Osteoblast (primary cell): ENCODE results near the gene PNMA6F. TPM values are rescaled to one million over a fixed set of nuclear protein-coding genes. Genes with fewer than 3 reads are reported as not detected.
"Not testable (repeated sequence)": the region's sequence is repeated elsewhere in the genome, so short reads cannot be mapped to it uniquely, and the experiment has no call there.

ENCODE experiments used
- DNase-seq: peaks from one replicate; pipeline ENCODE4 v3.0.0; 2011; ENCODE audit warnings: low spot score, mixed read lengths; ENCODE audit not compliant: insufficient read length; ENCODE audit errors: missing footprints
- H2AFZ ChIP-seq: 2 replicates; pipeline ENCODE4 v1.6.0; 2011; ENCODE audit warnings: mild to moderate bottlenecking, low read length
- H3K27ac ChIP-seq: 2 replicates; pipeline ENCODE4 v1.5.1; 2011; ENCODE audit warnings: mild to moderate bottlenecking, low read depth, low read length, moderate library complexity
- H3K27me3 ChIP-seq: 2 replicates; pipeline ENCODE4 v1.6.0; 2012; ENCODE audit warnings: mild to moderate bottlenecking, control low read depth, inconsistent platforms, low read length, moderate library complexity; ENCODE audit not compliant: insufficient read depth
- H3K36me3 ChIP-seq: 2 replicates; pipeline ENCODE4 v1.5.1; 2011; ENCODE audit warnings: mild to moderate bottlenecking, low read length, control low read depth, moderate library complexity; ENCODE audit not compliant: insufficient read depth
- H3K4me1 ChIP-seq: 2 replicates; pipeline ENCODE4 v1.5.1; 2011; ENCODE audit warnings: mild to moderate bottlenecking, low read length, control low read depth, moderate library complexity; ENCODE audit not compliant: insufficient read depth
- H3K4me2 ChIP-seq: 2 replicates; pipeline ENCODE4 v1.6.0; 2011; ENCODE audit warnings: mild to moderate bottlenecking, low read length; ENCODE audit not compliant: insufficient read depth
- H3K4me3 ChIP-seq: fragments of 200-600 bp; sonication (generic); 3 replicates; pipeline ENCODE4 v1.5.1; 2012; ENCODE audit warnings: mild to moderate bottlenecking, low read length, inconsistent platforms; ENCODE audit not compliant: insufficient read depth
- H3K79me2 ChIP-seq: 2 replicates; pipeline ENCODE4 v1.6.0; 2012; ENCODE audit warnings: mild to moderate bottlenecking, low read length, control low read depth, inconsistent platforms; ENCODE audit not compliant: insufficient read depth
- H3K9me3 ChIP-seq: 2 replicates; pipeline ENCODE4 v1.5.1; 2011; ENCODE audit warnings: low read depth, low read length, control low read depth
- H4K20me1 ChIP-seq: 2 replicates; pipeline ENCODE4 v1.6.0; 2012; ENCODE audit warnings: mild to moderate bottlenecking, low read length, control low read depth; ENCODE audit not compliant: insufficient read depth
- total RNA-seq: library from RNA; depleted of rRNA; stranded (reverse); fragments of >200 nt; gene quantifications from 2 replicates; pipeline ENCODE4 v1.2.3, GENCODE V29; 2012
- TF ChIP-seq, protein P1 (sequence below): IDR thresholded peaks from 2 replicates; pipeline ENCODE4 v1.5.1; 2011; ENCODE audit warnings: mild to moderate bottlenecking, low read depth, low read length, moderate library complexity; ENCODE audit errors: extremely low read depth

PNMA6F gene
- total RNA-seq, 1 donor, result not detected

GRCh38 chrX:153302796-153303195 is 18.8 kb downstream of the PNMA6F start:
- Histone ChIP-seq H3K4me2 (no peak overlapping the region), H3K27ac (no peak overlapping the region), H3K79me2 (no peaks in the 10 kb centered on the region), H3K36me3 (no peaks in the 10 kb centered on the region), H4K20me1 (no peaks in the 10 kb centered on the region), H3K9me3 (no peaks in the 10 kb centered on the region), H3K4me3 (no peak overlapping the region), H3K27me3 (peaks cover 12% of the 10 kb centered on the region), H2AFZ (no peak overlapping the region), H3K4me1 (no peaks in the 10 kb centered on the region)
- TF ChIP-seq, protein P1, sequence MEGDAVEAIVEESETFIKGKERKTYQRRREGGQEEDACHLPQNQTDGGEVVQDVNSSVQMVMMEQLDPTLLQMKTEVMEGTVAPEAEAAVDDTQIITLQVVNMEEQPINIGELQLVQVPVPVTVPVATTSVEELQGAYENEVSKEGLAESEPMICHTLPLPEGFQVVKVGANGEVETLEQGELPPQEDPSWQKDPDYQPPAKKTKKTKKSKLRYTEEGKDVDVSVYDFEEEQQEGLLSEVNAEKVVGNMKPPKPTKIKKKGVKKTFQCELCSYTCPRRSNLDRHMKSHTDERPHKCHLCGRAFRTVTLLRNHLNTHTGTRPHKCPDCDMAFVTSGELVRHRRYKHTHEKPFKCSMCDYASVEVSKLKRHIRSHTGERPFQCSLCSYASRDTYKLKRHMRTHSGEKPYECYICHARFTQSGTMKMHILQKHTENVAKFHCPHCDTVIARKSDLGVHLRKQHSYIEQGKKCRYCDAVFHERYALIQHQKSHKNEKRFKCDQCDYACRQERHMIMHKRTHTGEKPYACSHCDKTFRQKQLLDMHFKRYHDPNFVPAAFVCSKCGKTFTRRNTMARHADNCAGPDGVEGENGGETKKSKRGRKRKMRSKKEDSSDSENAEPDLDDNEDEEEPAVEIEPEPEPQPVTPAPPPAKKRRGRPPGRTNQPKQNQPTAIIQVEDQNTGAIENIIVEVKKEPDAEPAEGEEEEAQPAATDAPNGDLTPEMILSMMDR, result no peak
- DNase-seq, result no peak

GRCh38 chrX:153301746-153302145 is 19.8 kb downstream of the PNMA6F start:
- DNase-seq, result no peak
- TF ChIP-seq, protein P1, result no peak
- no peaks in the 10 kb centered on the region for H3K9me3 ChIP-seq

DNA sequence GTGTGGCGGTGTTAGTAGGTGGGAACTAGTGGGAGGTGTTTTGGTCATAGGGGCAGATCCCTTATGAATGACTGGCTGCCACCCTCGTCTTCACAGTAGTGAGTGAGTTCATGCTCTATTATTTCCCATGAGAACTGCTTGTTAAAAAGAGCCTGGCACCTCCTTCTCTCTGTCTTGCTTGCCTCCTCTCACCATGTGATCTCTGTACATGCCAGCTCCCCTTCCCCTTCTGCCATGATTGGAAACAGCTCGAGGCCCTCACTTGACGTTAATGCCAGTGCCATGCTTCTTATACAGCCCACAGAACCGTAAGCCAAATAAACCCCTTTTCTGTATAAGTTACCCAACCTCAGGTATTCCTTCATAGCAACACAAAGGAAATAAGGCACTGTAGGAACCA is 21.7 kb downstream of the PNMA6F start:
- H3K36me3 ChIP-seq, result no peaks in the 10 kb centered on the region
- H3K4me1 ChIP-seq, result no peaks in the 10 kb centered on the region
- TF ChIP-seq, protein P1, result no peak
- no peaks in the 10 kb centered on the region for H3K79me2 ChIP-seq
- no peaks in the 10 kb centered on the region for H3K9me3 ChIP-seq
- DNase-seq, result no peak
- H4K20me1 ChIP-seq, result no peaks in the 10 kb centered on the region
- peaks cover 11% of the 10 kb centered on the region for H3K27me3 ChIP-seq
- no peak overlapping the region for H3K27ac ChIP-seq
- no peak overlapping the region for H3K4me3 ChIP-seq
- no peak overlapping the region for H3K4me2 ChIP-seq
- H2AFZ ChIP-seq, result no peak overlapping the region

More at GRCh38 chrX:153301746-153302145, 19.8 kb downstream of the PNMA6F start:
- H2AFZ ChIP-seq, result no peak overlapping the region
- no peaks in the 10 kb centered on the region for H3K36me3 ChIP-seq
- no peaks in the 10 kb centered on the region for H3K4me1 ChIP-seq
- H3K27ac ChIP-seq, result no peak overlapping the region
- no peak overlapping the region for H3K4me2 ChIP-seq
- H3K79me2 ChIP-seq, result no peaks in the 10 kb centered on the region
- no peaks in the 10 kb centered on the region for H4K20me1 ChIP-seq
- peaks cover 12% of the 10 kb centered on the region for H3K27me3 ChIP-seq
- H3K4me3 ChIP-seq, result no peak overlapping the region

- no peak for DNase-seq
- Histone ChIP-seq H3K36me3 (no peaks in the 10 kb centered on the region), H2AFZ (no peak overlapping the region), H3K27me3 (no peaks in the 10 kb centered on the region), H3K9me3 (no peaks in the 10 kb centered on the region), H3K4me2 (no peak overlapping the region), H3K4me3 (no peak overlapping the region), H3K27ac (no peak overlapping the region), H3K79me2 (no peaks in the 10 kb centered on the region), H4K20me1 (no peaks in the 10 kb centered on the region), H3K4me1 (no peaks in the 10 kb centered on the region)
- TF ChIP-seq, protein P1, result no peak
Measured at GRCh38 chrX:153297376-153297775, 24.2 kb downstream of the PNMA6F start.

DNA sequence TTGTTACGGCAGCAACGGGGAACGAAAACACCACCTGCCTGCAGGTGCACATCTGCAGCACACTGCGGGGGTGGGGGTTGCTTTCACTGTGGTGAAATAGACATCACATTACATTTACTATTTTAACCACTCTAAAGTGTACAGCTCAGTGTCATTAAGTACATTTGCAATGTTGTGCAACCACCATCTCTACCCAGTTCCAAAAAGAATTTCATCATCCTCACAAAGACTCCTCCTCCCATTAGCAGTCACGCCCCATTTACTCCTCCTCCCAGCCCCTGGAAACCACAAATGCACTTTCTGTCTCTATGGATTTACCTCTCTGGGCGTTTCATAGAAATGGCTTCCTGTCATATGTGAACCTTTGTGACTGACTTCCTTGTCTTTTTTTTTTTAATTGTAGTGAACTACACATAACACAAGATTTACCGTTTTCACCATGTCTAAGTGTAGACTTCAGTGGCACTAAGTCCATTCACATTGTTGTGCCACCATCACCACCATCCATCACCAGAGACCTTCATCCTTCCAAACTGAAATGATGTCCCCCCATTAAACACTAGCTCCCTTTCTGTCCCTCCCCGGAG is 28.0 kb downstream of the PNMA6F start:
- H3K79me2 ChIP-seq, H3K4me2 ChIP-seq, H3K36me3 ChIP-seq, H3K9me3 ChIP-seq, H2AFZ ChIP-seq, H3K4me1 ChIP-seq, H3K27me3 ChIP-seq, DNase-seq, H3K4me3 ChIP-seq, H4K20me1 ChIP-seq, H3K27ac ChIP-seq: not testable (repeated sequence)

DNA sequence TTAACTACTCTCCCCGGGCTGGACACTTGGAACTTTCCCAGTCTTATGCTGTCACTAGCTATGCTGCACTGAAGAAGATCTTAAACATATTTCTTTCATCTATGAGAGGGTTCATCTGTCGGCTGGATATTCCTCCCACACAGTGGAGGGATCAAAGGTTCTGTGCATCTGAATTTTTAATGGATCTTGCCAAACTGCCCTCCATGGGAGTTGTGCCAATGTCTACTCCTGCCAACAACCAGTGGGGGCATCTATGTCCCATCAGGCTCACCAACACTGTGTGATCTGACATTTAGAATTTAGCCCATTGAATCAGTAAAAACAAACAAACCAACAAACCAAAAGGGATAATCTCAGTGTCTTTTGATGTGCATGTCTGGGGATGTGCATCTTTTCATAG is 32.8 kb downstream of the PNMA6F start:
- H3K27me3 ChIP-seq, H3K9me3 ChIP-seq, H3K4me3 ChIP-seq, H3K79me2 ChIP-seq, H3K4me2 ChIP-seq, DNase-seq, H3K36me3 ChIP-seq, H3K27ac ChIP-seq, H3K4me1 ChIP-seq, H2AFZ ChIP-seq, H4K20me1 ChIP-seq: not testable (repeated sequence)
